KBM-7 (cell line): ENCODE data around the gene PLIN4.
"Not testable (repeated sequence)": the region's sequence is repeated elsewhere in the genome, so short reads cannot be mapped to it uniquely, and the experiment has no call there.

Experiments
- DNase-seq: peaks from one replicate; pipeline ENCODE4 v3.0.0-alpha.2; 2015
- in situ Hi-C: fragments of 300-500 bp; cut with MboI; formaldehyde crosslinking; loops from 2 replicates; pipeline ENCODE4 v1.14.3; 2020; ENCODE audit warnings: low sequenced_read_pairs, low pct_unique_long_range_greater_than_20kb, mixed read lengths

Gene PLIN4, protein sequence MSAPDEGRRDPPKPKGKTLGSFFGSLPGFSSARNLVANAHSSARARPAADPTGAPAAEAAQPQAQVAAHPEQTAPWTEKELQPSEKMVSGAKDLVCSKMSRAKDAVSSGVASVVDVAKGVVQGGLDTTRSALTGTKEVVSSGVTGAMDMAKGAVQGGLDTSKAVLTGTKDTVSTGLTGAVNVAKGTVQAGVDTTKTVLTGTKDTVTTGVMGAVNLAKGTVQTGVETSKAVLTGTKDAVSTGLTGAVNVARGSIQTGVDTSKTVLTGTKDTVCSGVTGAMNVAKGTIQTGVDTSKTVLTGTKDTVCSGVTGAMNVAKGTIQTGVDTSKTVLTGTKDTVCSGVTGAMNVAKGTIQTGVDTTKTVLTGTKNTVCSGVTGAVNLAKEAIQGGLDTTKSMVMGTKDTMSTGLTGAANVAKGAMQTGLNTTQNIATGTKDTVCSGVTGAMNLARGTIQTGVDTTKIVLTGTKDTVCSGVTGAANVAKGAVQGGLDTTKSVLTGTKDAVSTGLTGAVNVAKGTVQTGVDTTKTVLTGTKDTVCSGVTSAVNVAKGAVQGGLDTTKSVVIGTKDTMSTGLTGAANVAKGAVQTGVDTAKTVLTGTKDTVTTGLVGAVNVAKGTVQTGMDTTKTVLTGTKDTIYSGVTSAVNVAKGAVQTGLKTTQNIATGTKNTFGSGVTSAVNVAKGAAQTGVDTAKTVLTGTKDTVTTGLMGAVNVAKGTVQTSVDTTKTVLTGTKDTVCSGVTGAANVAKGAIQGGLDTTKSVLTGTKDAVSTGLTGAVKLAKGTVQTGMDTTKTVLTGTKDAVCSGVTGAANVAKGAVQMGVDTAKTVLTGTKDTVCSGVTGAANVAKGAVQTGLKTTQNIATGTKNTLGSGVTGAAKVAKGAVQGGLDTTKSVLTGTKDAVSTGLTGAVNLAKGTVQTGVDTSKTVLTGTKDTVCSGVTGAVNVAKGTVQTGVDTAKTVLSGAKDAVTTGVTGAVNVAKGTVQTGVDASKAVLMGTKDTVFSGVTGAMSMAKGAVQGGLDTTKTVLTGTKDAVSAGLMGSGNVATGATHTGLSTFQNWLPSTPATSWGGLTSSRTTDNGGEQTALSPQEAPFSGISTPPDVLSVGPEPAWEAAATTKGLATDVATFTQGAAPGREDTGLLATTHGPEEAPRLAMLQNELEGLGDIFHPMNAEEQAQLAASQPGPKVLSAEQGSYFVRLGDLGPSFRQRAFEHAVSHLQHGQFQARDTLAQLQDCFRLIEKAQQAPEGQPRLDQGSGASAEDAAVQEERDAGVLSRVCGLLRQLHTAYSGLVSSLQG (N-terminal part only)

DNA sequence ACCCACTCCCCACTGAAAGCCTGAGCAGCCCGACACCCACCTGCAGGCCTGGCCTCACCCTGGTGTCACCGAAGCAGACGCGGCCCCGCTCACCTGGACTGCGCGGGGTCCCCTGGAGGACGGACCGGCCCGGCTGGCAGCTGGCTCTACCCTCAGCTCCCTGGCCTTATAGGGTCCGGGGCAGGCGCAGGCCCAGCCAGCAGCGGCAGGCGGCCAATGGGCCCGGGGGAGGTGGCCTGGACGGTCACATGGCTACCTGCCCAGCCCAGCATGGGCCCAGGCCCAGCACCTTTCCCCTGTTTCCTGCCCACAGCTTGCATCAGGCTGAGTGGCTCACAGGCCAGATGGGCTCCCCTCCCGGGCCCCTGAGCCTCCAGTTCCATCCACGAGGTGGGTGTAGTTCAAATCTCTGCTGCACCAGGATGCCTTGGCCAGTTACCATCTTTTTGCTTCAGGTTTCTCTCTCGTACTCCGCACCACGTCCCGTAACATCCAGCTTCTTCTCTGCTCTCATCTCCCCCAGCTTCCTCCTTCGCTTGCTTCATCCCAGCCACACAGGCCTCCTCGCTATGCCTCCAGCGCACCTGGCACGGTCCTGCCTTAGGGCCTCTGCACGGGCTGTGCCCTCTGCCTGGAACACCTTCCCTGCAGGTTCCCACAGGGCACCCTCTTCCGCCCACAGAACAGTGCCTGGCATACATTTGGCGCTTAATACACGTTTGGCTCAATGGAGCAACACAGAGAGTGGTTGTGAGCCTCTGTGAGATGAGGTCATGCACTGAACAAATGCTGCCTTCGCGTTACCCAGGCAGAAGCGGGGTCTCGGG lies at the start of gene PLIN4:
TSS of gene PLIN4 (minus strand) at position 142 of the 827 bp plus-strand sequence. CDS start 214 bp downstream, outside the sequence.
- in situ Hi-C loops, result no loop called here

DNA sequence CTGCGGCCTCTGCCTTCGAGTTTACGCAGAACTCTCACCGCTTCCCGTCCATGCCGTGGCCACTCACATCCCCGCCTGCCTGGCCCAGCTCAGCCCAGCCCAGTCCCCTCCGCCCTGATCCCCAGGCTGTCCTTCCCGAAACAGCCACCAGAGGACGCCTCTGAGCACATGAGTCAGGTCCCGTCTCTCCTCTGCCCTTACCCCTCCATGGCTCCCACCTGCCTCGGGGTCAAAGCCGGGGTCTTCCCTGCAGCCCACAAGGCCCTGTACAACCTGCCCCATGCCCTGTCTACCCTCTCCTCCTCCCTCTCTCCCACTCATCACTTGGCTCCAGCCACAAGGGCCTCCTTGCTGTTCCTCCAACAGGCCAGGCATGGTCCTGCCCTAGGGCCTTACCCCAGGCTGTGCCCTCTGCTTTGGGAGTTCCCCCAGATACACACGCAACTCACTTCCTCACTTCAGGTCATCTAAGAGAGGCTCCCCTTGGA lies 49.3 kb upstream of the PLIN4 start:
- in situ Hi-C loops, result no loop called here
- DNase-seq, result peak; percentile 70

More for the DNA sequence above, at the start of gene PLIN4:
- DNase-seq, result no peak

DNA sequence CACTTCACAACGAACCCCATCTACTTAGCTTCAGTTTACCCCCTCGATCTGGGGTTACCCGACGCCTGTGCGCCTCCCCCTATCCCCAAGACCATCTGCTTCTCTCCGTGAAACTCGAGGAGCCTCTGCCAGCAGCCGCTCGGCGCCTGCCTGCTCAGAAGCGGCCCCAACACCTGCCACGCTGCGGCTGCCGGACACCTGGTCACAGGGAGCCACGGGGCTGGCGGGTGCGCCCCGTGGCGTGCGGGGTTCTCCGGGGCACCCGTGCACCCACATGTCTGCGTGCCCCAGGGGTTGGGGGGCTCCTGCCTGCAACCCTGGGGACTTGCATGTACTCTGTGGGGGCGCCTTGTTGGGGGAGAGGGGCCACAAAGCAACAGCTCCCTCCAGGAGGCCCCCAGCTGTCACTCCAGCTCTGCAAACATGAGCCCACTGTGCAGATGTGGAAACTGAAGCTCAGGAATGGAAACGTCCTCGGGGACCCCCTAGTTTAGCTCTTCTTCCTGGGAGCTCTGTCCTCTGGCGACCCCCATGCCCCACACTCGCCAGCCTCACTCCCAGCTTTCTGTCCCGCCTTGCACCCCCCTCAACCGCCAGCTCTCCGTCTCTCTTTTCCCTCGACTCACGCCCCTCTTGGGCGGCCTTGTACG lies 48.2 kb upstream of the PLIN4 start:
- in situ Hi-C loops, result no loop called here
- no peak for DNase-seq

DNA sequence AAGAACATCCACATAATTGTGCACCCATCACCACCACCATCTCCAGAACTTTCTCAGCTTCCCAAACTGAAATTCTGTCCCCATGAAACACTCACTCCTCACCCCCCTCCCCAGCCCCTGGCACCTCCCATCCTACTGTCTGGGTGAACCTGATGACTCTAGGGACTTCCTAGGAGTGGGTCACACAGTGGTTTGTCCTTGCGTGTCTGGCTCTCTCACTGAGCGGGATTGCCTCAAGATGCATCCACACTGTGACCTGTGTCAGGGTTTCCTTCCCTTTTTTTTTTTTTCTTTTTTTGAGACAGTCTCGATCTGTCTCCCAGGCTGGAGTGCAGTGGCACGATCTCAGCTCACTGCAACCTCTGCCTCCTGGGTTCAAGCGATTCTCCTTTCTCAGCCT lies 45.3 kb upstream of the PLIN4 start:
- in situ Hi-C loops, result not testable (repeated sequence)
- peak; percentile 83 for DNase-seq

DNA sequence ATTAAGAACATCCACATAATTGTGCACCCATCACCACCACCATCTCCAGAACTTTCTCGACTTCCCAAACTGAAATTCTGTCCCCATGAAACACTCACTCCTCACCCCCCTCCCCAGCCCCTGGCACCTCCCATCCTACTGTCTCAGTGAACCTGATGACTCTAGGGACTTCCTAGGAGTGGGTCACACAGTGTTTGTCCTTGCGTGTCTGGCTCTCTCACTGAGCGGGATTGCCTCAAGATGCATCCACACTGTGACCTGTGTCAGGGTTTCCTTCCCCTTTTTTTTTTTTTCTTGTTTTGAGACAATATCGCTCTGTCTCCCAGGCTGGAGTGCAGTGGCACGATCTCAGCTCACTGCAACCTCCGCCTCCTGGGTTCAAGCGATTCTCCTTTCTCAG lies 43.8 kb upstream of the PLIN4 start:
- peak; percentile 82 for DNase-seq
- in situ Hi-C loops, result not testable (repeated sequence)

DNA sequence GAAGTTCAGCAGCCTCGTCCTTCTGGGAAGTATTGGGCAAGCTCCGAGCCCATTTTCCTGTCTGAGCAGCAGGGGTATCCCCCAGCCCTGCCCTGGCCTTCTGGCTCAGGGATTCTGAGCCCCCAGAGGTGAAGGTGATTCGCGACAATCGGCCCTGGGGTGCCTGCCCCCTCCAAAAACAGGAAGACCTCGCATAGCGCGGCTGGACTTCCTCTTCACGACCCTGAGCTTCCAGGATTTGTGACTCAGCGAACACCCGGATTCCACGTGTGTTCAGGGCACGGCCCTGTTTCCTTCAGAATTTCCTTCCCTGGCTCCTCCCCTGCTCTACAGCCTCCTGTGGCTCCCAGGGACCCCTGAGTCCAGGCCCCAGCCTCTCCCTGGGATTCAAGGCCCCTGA lies 41.3 kb upstream of the PLIN4 start, which contains the start of gene SEMA6B:
TSS of gene SEMA6B (minus strand) at position 116 of the 400 bp plus-strand sequence. CDS start 1,227 bp downstream, outside the sequence.
- DNase-seq, result no peak
- in situ Hi-C loops, result no loop called here

DNA sequence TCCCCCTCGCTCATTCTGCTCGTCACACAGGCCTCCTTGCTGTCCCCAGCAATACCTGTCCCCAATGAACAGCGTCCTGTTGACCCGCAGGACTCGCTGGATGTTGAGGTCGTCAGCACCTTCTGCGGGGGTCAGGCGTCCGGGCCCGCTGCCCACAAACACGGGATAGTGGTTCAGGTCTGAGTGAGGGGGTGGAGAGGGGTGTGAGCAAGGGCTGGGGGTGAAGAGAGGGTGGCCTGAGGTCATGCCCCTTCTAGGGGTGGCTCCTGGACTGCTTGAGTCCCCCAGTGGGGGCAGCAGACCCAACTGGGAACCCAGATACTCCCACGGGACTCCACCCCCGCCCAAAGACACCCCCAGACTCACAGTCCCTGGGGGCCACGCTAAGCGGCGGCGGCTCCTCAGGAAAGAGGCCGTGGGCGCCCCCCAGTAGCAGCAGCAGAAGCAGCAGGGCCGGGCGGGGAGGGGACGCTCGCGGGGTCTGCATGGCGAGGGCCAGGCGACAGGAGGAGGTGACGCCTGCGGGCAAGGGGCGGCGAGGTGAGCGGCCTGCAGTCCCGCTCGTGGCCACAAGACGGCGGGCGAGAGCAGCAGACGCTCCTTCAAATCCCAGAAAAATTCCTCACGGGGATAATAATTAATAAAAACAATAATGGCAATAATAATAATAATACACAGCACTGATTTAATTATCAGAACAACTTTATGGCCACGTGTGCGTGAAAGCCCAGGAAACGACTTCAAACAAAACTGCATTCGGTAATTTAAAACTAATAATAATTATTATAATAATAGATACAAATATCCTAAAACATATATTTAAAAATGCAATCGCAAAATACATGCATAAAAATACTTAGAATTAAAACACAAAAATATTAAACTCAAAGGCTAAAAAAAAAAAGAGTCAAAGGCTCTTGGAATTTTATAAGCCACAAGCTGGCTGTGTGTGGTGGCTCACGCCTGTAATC lies 40.0 kb upstream of the PLIN4 start:
- in situ Hi-C loops, result no loop called here
- DNase-seq, result peak; percentile 56

DNA sequence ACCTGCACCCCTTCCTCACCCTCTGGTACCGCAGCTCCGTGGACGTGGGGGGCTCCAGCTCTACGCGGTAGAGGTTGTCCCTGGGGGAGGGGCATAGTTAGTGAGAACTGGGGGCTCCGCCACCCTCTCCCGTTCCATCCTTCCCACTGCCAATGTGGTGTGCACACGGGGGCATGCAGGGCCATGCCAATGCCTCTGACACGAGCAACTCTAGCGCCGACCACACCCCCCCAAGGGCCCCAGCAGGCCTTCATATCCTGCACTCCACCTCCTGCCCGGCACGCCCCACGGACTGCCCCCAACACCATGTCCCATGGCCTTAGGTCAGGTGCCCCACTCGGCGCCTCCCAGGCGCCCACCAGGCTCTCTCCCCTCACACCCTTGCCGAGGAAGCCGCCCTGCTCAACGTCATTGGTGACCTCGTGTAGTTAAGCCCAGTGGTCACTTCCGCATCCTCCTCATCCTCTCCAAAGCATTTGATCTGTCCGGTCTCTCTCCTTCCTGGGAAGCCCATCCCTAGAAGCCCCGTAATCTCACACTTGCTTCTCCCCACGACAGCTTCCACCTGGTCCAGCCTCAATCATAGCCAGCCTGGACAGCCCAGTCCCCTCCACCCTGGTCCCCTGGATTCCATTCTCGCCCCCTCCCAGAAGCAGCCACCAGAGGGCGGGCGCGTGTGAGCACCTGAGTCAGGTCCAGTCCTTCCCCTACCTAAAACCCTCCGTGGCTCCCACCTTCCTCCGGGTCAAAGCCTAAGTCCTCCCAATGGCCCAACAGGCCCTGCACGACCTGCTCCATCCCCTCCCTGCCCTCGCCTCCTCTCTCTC lies 39.1 kb upstream of the PLIN4 start:
- in situ Hi-C loops, result no loop called here
- no peak for DNase-seq

DNA sequence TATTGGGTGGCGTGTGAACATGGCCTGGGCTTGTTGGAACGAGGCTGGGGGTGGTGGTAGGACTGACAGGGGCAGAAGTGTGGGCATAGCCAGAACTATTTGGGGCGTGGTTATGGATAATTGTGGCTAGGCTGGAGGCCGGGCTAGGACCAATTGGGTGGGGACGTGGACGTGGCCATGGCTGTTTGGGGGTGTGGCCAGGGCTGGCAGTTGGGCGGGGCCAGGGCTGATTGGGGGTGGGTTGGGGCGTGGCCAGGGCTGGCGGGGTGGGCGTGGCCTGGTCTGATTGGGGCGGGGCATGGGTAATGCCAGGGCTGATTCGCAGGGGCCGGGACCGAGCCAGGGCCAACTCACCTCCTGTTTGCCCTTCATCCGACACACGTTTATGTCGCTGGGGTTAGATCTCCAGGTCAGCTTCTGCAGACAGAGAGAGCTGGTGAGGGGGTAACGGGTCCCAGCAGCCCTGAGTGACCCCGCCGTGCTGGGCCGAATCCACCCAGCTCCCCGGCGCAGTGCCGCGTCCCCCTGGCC lies 38.4 kb upstream of the PLIN4 start:
- DNase-seq, result no peak

DNA sequence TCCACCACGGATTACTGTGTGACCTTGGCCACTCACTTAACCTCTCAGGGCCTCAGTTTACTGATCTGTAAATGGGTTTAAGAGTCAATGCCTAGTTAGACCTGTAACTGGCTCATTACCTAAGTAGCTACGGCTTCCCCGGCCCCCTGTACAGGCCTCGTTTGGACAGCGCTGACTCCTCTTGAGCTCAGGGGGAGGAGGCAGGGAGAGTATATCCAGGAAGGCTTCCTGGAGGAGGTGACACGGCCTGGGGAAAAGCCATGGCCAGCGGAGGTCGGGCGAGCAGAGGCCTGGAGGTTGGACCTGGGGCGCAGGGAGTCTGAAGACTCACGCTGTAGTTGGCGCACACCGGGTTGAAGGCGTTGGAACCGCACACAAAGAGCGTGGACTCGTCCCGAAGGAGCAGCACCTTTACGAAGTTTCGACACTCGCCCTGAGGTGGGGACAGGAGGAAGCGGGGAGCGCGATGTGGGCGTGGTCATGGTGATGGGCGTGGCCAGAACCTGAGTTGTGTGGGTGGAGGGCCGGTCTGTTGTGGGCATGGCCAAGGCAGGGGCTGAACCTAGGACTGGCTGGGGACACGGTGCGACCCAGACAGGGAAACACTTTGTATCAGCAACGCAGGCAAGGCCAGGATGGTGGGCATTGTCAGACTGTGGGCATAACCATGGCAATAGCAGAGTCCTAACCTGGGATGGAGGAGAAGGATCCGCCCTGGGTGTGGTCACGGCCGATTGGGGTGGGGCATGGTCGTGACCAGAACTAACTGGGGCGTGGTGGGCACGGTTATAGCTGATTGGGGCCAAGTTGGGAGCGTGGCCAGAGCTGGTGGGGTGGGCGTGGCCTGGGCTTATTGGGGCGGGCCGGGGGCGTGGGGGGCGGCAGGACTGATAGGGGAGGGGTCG lies 37.6 kb upstream of the PLIN4 start:
- in situ Hi-C loops, result no loop called here
- no peak for DNase-seq

More for the DNA sequence above, 38.4 kb upstream of the PLIN4 start:
- in situ Hi-C loops, result no loop called here

DNA sequence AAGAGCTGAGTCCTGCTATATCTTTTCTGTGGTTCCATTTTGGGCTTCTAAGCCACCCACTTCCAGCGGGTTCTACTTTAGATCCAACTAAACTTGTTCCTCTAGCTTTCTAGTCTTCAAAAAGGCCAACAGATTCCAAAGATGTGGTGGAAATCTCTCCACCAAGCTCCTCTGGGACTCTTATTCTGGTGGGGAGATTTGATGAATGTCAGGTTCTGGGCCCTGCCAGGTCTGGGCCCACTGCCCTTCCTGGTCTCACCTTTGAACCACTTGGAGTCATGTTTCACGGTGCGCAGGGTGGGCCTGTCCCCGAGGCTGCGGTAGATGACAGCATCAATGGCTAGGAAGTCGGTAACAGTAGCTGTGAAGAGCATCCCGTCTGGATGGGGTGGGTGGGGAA lies 36.4 kb upstream of the PLIN4 start:
- in situ Hi-C loops, result no loop called here
- no peak for DNase-seq

DNA sequence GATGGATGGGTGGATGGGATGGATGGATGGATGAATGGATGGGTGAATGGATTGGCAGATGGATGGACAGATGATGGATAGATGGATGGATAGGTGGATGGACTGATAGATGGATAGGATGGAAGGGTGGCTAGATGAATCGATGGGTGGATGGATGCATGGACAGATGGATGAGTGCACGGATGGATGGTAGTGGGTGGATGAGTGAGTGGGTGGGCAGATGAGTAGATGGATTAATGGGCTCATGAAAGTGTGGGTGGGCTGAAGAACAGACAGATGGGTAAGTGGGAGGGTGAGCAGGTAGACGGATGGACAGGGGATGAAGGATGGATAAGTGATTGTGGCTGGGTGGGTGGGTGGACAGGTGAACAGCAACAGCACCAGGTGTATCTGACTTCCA lies 35.5 kb upstream of the PLIN4 start:
- in situ Hi-C loops, result no loop called here
- no peak for DNase-seq

DNA sequence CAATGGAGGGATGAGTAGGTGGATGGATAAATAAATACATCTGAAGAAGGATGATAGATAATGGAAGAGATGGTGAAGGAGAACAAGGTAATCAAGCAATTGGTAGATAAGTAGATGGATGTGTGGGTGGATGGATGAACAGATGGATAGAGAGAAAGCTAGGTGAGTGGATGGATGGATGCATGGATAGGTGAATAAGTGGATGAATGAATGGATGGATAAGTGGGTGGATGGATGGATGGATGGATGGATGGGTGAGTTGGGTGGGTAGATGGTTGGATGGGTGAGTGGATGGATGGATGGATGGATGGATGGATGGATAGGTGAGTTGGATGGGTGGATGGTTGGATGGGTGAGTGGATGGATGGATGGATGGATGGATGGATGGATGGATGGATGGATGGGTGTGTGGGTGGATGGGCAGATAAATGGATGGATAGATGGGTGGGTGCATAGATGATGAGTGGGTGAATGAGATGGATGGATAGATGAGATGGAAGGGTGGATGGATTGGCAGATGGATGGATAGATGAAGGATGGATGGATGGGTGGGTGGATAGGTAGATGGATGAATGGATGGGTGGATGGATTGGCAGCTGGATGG lies 34.9 kb upstream of the PLIN4 start:
- in situ Hi-C loops, result no loop called here
- no peak for DNase-seq

DNA sequence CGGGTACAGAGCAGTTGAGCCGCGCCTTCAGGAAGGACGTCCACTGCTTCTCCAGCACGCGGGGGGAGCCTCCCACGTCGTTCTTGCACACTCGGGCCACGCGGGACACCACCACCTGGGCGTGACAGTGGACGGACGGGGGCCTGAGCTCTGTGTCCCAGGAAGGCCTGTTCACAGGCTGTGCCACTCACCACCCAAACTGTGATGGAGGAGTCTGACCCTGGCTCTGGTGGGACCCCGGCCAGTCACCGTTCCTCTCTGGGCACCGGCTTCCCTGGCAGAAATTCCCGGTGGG lies 34.2 kb upstream of the PLIN4 start:
- in situ Hi-C loops, result no loop called here
- no peak for DNase-seq
